HG03025 (cell line): ENCODE measurements around the gene ARHGEF11.
"Not testable (repeated sequence)": the region's sequence is repeated elsewhere in the genome, so short reads cannot be mapped to it uniquely, and the experiment has no call there.

Source experiments
- ATAC-seq: cut with Tn5 transposase; IDR thresholded peaks from one replicate; pipeline ENCODE4 v1.9.1; 2021; ENCODE audit warnings: mild to moderate bottlenecking, moderate library complexity; ENCODE audit not compliant: unreplicated experiment, low FRiP score

ARHGEF11 gene

GRCh38 chr1:157056269-157056668 is 10.7 kb upstream of the ARHGEF11 start:
- no peak for ATAC-seq

GRCh38 chr1:157055729-157056128 is 10.2 kb upstream of the ARHGEF11 start:
- not testable (repeated sequence) for ATAC-seq

- ATAC-seq = no peak
Observed at GRCh38 chr1:157050836-157051235, 5.3 kb upstream of the ARHGEF11 start.

- ATAC-seq = no peak
Observed at GRCh38 chr1:157047062-157047410, 1.5 kb upstream of the ARHGEF11 start.

- no peak for ATAC-seq
Observed at GRCh38 chr1:157044326-157044725, 1.2 kb downstream of the ARHGEF11 start.

- no peak for ATAC-seq
Observed at GRCh38 chr1:157043685-157044084, 1.9 kb downstream of the ARHGEF11 start.

- no peak for ATAC-seq
Observed at GRCh38 chr1:157042846-157043245, 2.7 kb downstream of the ARHGEF11 start.

- no peak for ATAC-seq
Observed at GRCh38 chr1:157040802-157041201, 4.7 kb downstream of the ARHGEF11 start.

GRCh38 chr1:157035121-157035520 is 10.4 kb downstream of the ARHGEF11 start:
- ATAC-seq = no peak

- ATAC-seq = no peak
Observed at GRCh38 chr1:157034137-157034800, 11.3 kb downstream of the ARHGEF11 start.

- ATAC-seq = no peak
Observed at GRCh38 chr1:157033357-157033876, 12.1 kb downstream of the ARHGEF11 start.

GRCh38 chr1:157032303-157032702 is 13.2 kb downstream of the ARHGEF11 start:
- ATAC-seq = no peak

- ATAC-seq = no peak
Observed at GRCh38 chr1:157030728-157031127, 14.8 kb downstream of the ARHGEF11 start.

GRCh38 chr1:157028674-157029073 is 16.9 kb downstream of the ARHGEF11 start:
- no peak for ATAC-seq

- no peak for ATAC-seq
Observed at GRCh38 chr1:157025856-157026255, 19.7 kb downstream of the ARHGEF11 start.

GRCh38 chr1:157025385-157025784 is 20.2 kb downstream of the ARHGEF11 start:
- ATAC-seq = no peak

- ATAC-seq = no peak
Observed at GRCh38 chr1:157021688-157022087, 23.9 kb downstream of the ARHGEF11 start.

GRCh38 chr1:157019457-157019856 is 26.1 kb downstream of the ARHGEF11 start:
- ATAC-seq = no peak

GRCh38 chr1:157011845-157012244 is 33.7 kb downstream of the ARHGEF11 start:
- no peak for ATAC-seq

- ATAC-seq = no peak
Observed at GRCh38 chr1:157008502-157008901, 37.0 kb downstream of the ARHGEF11 start.

GRCh38 chr1:157007306-157007705 is 38.2 kb downstream of the ARHGEF11 start:
- no peak for ATAC-seq

GRCh38 chr1:157006676-157007075 is 38.9 kb downstream of the ARHGEF11 start:
- no peak for ATAC-seq

- no peak for ATAC-seq
Observed at GRCh38 chr1:157005965-157006364, 39.6 kb downstream of the ARHGEF11 start.
